ENCODE measurements around the gene LGR4. TPM values are rescaled to one million over a fixed set of nuclear protein-coding genes. Genes with fewer than 3 reads are reported as not detected.

LGR4 gene
- total and polyA plus RNA-seq, 2 of the 13 experiments (the other 11 are each of a cell fraction or from before 2014, with no cell fraction given), result 42.1 to 68.7 TPM

GRCh38 chr11:27330633-27331270 lies 141.8 kb downstream of the LGR4 start (continued):
- TF ChIP-seq ZSCAN20 (CRISPR knock-in tag; IDR thresholded peaks at IDR 0.05; ENCODE audit: borderline replicate concordance), result no peak
- TF ChIP-seq HNF4A (CRISPR knock-in tag; IDR thresholded peaks at IDR 0.05), result peak; percentile 76
- TF ChIP-seq ZNF775 (CRISPR knock-in tag; IDR thresholded peaks at IDR 0.05; ENCODE audit: borderline replicate concordance), result no peak
- no peak for TF ChIP-seq CSRNP2 (CRISPR knock-in tag; conservative IDR thresholded peaks at IDR 0.05; ENCODE audit: low read depth)
- peak; percentile 57 for TF ChIP-seq HNF1A (IDR thresholded peaks at IDR 0.05; ENCODE audit: low read depth)
- peak; percentile 59; the same call in 1 of the 2 replicates for TF ChIP-seq HNF1A (CRISPR knock-in tag; IDR thresholded peaks at IDR 0.05; ENCODE audit: borderline replicate concordance)
- TF ChIP-seq NPAS2 (CRISPR knock-in tag; IDR thresholded peaks at IDR 0.05; ENCODE audit: borderline replicate concordance), result no peak
- TF ChIP-seq RARA (CRISPR knock-in tag; IDR thresholded peaks at IDR 0.05), result peak; percentile 86
- TF ChIP-seq ZNF883 (CRISPR knock-in tag; IDR thresholded peaks at IDR 0.05; ENCODE audit: not compliant biosample characterization), result no peak
- TF ChIP-seq MEIS2 (CRISPR knock-in tag; IDR thresholded peaks at IDR 0.05), result no peak
- no peak for TF ChIP-seq KDM5B (CRISPR knock-in tag; IDR thresholded peaks at IDR 0.05; ENCODE audit: borderline replicate concordance)
- TF ChIP-seq ZNF354B (CRISPR knock-in tag; IDR thresholded peaks at IDR 0.05), result no peak
- no peak for TF ChIP-seq SMYD3 (CRISPR knock-in tag; IDR thresholded peaks at IDR 0.05)
- no peak for TF ChIP-seq IKZF5 (CRISPR knock-in tag; IDR thresholded peaks at IDR 0.05)
- no peak for TF ChIP-seq FOXA1 (IDR thresholded peaks at IDR 0.05)
- peak; percentile 31; the same call in 1 of the 2 replicates for TF ChIP-seq FOXA1 (CRISPR knock-in tag; IDR thresholded peaks at IDR 0.05)
- TF ChIP-seq E2F2 (CRISPR knock-in tag; IDR thresholded peaks at IDR 0.05; ENCODE audit: borderline replicate concordance), result no peak
- no peak; the same call in 1 of the 2 replicates for TF ChIP-seq SALL1 (CRISPR knock-in tag; IDR thresholded peaks at IDR 0.05)
- no peak for TF ChIP-seq ZNF343 (CRISPR knock-in tag; IDR thresholded peaks at IDR 0.05)
- no peak for TF ChIP-seq TRIM22 (IDR thresholded peaks at IDR 0.05)
- TF ChIP-seq ZNF20 (CRISPR knock-in tag; IDR thresholded peaks at IDR 0.05), result no peak

All from HepG2 (cell line).